K562 treated with DMSO at 1 percent for 48 hours (cell line): ENCODE results near the gene TYR. TPM values are rescaled to one million over a fixed set of nuclear protein-coding genes. Genes with fewer than 3 reads are reported as not detected.

ENCODE experiments used
- total RNA-seq: library from RNA; unstranded; fragments of 300-600 nt; gene quantifications from 2 replicates; pipeline ENCODE4 v1.2.3, GENCODE V29; 2022; ENCODE audit warnings: low replicate concordance; ENCODE audit errors: extremely low read depth

The TYR gene
- not detected in 2 replicates for total RNA-seq

GRCh38 chr11:89177691-89178231 is at the start of gene TYR:
Gene TYR, plus strand, starts transcription at chr11:89177875. Its CDS starts 79 bp downstream, at chr11:89177954.

Other genes with a start within 250 kb of the TYR start
- not detected in 2 replicates for gene GRM5, start 111.9 kb upstream of the TYR start, total RNA-seq